Fibroblast of the aortic adventitia (primary cell): ENCODE results near the gene RRP1B. TPM values are rescaled to one million over a fixed set of nuclear protein-coding genes. Genes with fewer than 3 reads are reported as not detected.
"Not testable (repeated sequence)": the region's sequence is repeated elsewhere in the genome, so short reads cannot be mapped to it uniquely, and the experiment has no call there.

Source experiments
- DNase-seq: peaks from one replicate; pipeline ENCODE4 v3.0.0-alpha.2; 2010; ENCODE audit warnings: low read depth
- H3K4me3 ChIP-seq: 2 replicates; pipeline ENCODE4 v1.5.1; 2011; ENCODE audit warnings: low read depth, mild to moderate bottlenecking, control low read depth, low read length, moderate library complexity
- CTCF ChIP-seq: IDR thresholded peaks from 2 replicates; pipeline ENCODE4 v1.5.1; 2011; ENCODE audit warnings: mild to moderate bottlenecking, low read length, control low read depth, inconsistent platforms; ENCODE audit not compliant: insufficient read depth
- total RNA-seq: library from RNA; depleted of rRNA; stranded (reverse); fragments of >200 nt; gene quantifications from 2 replicates; pipeline ENCODE4 v1.2.3, GENCODE V29; 2012; ENCODE audit warnings: low replicate concordance

The RRP1B gene
- total RNA-seq, 1 donor: 24.2 TPM

- H3K4me3 ChIP-seq: no peak overlapping the region
- no peak for TF ChIP-seq CTCF
- DNase-seq: no peak
Measured at GRCh38 chr21:43707462-43707861, 48.1 kb downstream of the RRP1B start.

- TF ChIP-seq CTCF: no peak
- no peak for DNase-seq
- no peak overlapping the region for H3K4me3 ChIP-seq
Measured at GRCh38 chr21:43708745-43709381, 49.5 kb downstream of the RRP1B start.

GRCh38 chr21:43712268-43712942 is 53.0 kb downstream of the RRP1B start:
- TF ChIP-seq CTCF: no peak
- DNase-seq: peak; percentile 61
- H3K4me3 ChIP-seq: no peak overlapping the region

- not testable (repeated sequence) for DNase-seq, H3K4me3 ChIP-seq
Measured at GRCh38 chr21:43713123-43713522, 53.8 kb downstream of the RRP1B start.

GRCh38 chr21:43716376-43717165 is 57.2 kb downstream of the RRP1B start:
- TF ChIP-seq CTCF: no peak
- DNase-seq: no peak
- H3K4me3 ChIP-seq: no peak overlapping the region

- H3K4me3 ChIP-seq: no peak overlapping the region
- DNase-seq: no peak
- no peak for TF ChIP-seq CTCF
Measured at GRCh38 chr21:43717166-43717853, 58.0 kb downstream of the RRP1B start.
